ENCODE measurements around the gene CYFIP2. TPM values are rescaled to one million over a fixed set of nuclear protein-coding genes. Genes with fewer than 3 reads are reported as not detected.

The CYFIP2 gene
- total RNA-seq, 1 experiment from 2014 or later = 14.3 TPM

GRCh38 chr5:157362502-157362901 lies 96.6 kb downstream of the CYFIP2 start:
- POLR2A ChIA-PET = no interaction called here
- Histone ChIP-seq H3K4me1 (no peaks in the 10 kb centered on the region; the same call in 1 of the 2 replicates), H3K27me3 (replicated peaks; ENCODE audit: control insufficient read depth, insufficient read depth, low read length) (no peaks in the 10 kb centered on the region), H3K36me3 (ENCODE audit: control insufficient read depth, insufficient read depth, low read length) (no peaks in the 10 kb centered on the region), H3K4me3 (ENCODE audit: low read depth, low read length) (no peak overlapping the region), H3K9me3 (no peaks in the 10 kb centered on the region)
- Mint-ChIP-seq H3K36me3 (ENCODE audit: insufficient read depth, unreplicated experiment) (no peaks in the 10 kb centered on the region), H3K27me3 (ENCODE audit: insufficient read depth, unreplicated experiment) (peaks cover 3% of the 10 kb centered on the region), H3K4me1 (ENCODE audit: low read depth, unreplicated experiment) (no peaks in the 10 kb centered on the region), H3K4me3 (ENCODE audit: unreplicated experiment) (no peak overlapping the region), H3K27ac (ENCODE audit: unreplicated experiment) (no peak overlapping the region), H3K9me3 (ENCODE audit: unreplicated experiment) (no peaks in the 10 kb centered on the region)
- DNase-seq = no peak
- TF ChIP-seq CTCF (IDR thresholded peaks at IDR 0.05; ENCODE audit: insufficient read depth in 1 of 2, low read depth in 1 of 2, low read length in 1 of 2, severe bottlenecking in 1 of 2, unreplicated experiment in 1 of 2) = no peak
- BruUV-seq (replicated peaks) = no TSS peak
- CTCF ChIA-PET = no interaction called here
- intact Hi-C loops (cut with micrococcal nuclease; ENCODE audit: unreplicated experiment) = loop anchor here (10.0 kb wide), 1 partner anchor 382 kb away; the partner anchor contains the start of gene LSM11

- DNase-seq = no peak
- no peaks in the 10 kb centered on the region for H3K4me1 Mint-ChIP-seq (ENCODE audit: low read depth, unreplicated experiment)
- H3K27me3 Mint-ChIP-seq (ENCODE audit: insufficient read depth, unreplicated experiment) = peaks cover 3% of the 10 kb centered on the region
- H3K4me3 ChIP-seq (ENCODE audit: low read depth, low read length) = no peak overlapping the region
- H3K9me3 ChIP-seq = no peaks in the 10 kb centered on the region
- ChIA-PET POLR2A (no interaction called here), CTCF (interaction anchor here (1.0 kb wide), 1 partner anchor 109 kb away, joined by 3 read pairs; no protein-coding TSS in a partner anchor)
- no TSS peak for BruUV-seq (replicated peaks)
- H3K36me3 ChIP-seq (ENCODE audit: control insufficient read depth, insufficient read depth, low read length) = no peaks in the 10 kb centered on the region
- intact Hi-C loops (cut with micrococcal nuclease; ENCODE audit: unreplicated experiment) = loop anchor here (10.0 kb wide), 1 partner anchor 382 kb away; the partner anchor contains the start of gene LSM11
- H3K4me3 Mint-ChIP-seq (ENCODE audit: unreplicated experiment) = no peak overlapping the region
- TF ChIP-seq CTCF (IDR thresholded peaks at IDR 0.05; ENCODE audit: insufficient read depth in 1 of 2, low read depth in 1 of 2, low read length in 1 of 2, severe bottlenecking in 1 of 2, unreplicated experiment in 1 of 2) = no peak
- no peaks in the 10 kb centered on the region for H3K9me3 Mint-ChIP-seq (ENCODE audit: unreplicated experiment)
- no peaks in the 10 kb centered on the region for H3K36me3 Mint-ChIP-seq (ENCODE audit: insufficient read depth, unreplicated experiment)
- no peaks in the 10 kb centered on the region; the same call in 1 of the 2 replicates for H3K4me1 ChIP-seq
- no peak overlapping the region for H3K27ac Mint-ChIP-seq (ENCODE audit: unreplicated experiment)
- H3K27me3 ChIP-seq (replicated peaks; ENCODE audit: control insufficient read depth, insufficient read depth, low read length) = no peaks in the 10 kb centered on the region
Measured at GRCh38 chr5:157362982-157363381, 97.1 kb downstream of the CYFIP2 start.

- Mint-ChIP-seq H3K9me3 (ENCODE audit: unreplicated experiment) (no peaks in the 10 kb centered on the region), H3K4me1 (ENCODE audit: low read depth, unreplicated experiment) (no peaks in the 10 kb centered on the region), H3K4me3 (ENCODE audit: unreplicated experiment) (no peak overlapping the region), H3K27me3 (ENCODE audit: insufficient read depth, unreplicated experiment) (no peaks in the 10 kb centered on the region), H3K27ac (ENCODE audit: unreplicated experiment) (no peak overlapping the region), H3K36me3 (ENCODE audit: insufficient read depth, unreplicated experiment) (no peaks in the 10 kb centered on the region)
- no peaks in the 10 kb centered on the region; the same call in 1 of the 2 replicates for H3K4me1 ChIP-seq
- ChIA-PET CTCF (no interaction called here), POLR2A (no interaction called here)
- TF ChIP-seq CTCF (IDR thresholded peaks at IDR 0.05; ENCODE audit: insufficient read depth in 1 of 2, low read depth in 1 of 2, low read length in 1 of 2, severe bottlenecking in 1 of 2, unreplicated experiment in 1 of 2) = no peak
- intact Hi-C loops (cut with micrococcal nuclease; ENCODE audit: unreplicated experiment) = loop anchor here (1.0 to 10.0 kb wide), 4 partner anchors 65 to 379 kb away; partner anchors contain the start of gene LSM11
- no peaks in the 10 kb centered on the region for H3K36me3 ChIP-seq (ENCODE audit: control insufficient read depth, insufficient read depth, low read length)
- BruUV-seq (replicated peaks) = no TSS peak
- no peaks in the 10 kb centered on the region for H3K9me3 ChIP-seq
- no peak overlapping the region for H3K4me3 ChIP-seq (ENCODE audit: low read depth, low read length)
- H3K27me3 ChIP-seq (replicated peaks; ENCODE audit: control insufficient read depth, insufficient read depth, low read length) = no peaks in the 10 kb centered on the region
- DNase-seq = no peak
Measured at GRCh38 chr5:157365732-157366131, 99.8 kb downstream of the CYFIP2 start.

Data from Caco-2 (cell line).